ENCODE data around the gene TSC22D4. TPM values are rescaled to one million over a fixed set of nuclear protein-coding genes. Genes with fewer than 3 reads are reported as not detected.

TSC22D4 gene
- total RNA-seq, 1 donor from 2014 or later = 32.3 TPM

DNA sequence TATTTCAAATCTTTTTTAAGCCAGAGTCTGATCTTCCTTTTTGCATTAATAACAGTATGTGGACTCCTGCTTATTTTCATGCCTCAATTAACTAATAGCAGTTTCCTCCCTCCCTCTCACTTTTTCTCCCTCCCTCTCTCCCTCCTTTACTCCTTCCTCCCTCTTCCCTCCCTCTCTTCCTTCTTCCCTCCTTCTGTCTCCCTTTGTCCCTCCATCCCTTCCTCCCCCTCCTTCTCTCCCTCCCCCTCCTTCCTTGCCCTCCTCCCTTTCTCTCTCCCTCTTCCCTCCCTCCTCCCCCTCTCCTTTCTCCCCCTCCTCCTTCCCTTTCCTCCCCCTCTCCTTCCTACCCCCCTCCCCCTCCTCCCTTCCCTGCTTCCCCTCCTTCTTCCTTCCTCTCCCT lies 52.5 kb downstream of the TSC22D4 start:
- no peak for DNase-seq

DNA sequence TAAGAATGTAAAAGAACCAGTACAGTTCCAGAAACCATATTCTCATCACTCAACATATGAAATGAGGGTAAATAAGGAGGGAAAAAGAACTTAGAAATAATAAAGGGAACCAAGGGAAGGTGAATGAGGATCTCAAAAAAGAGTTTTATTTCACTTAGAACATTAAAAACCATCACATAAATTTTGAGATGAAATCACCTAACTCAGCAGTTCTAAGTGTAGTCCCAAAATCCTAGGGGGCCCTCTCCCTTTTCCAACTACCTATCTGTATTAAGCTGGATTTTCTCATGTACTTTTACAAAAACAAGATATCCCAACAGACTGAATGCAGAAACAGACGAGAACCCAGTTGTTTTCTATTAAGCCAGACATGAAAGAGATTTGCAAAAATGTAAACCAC lies 53.7 kb downstream of the TSC22D4 start:
- DNase-seq = no peak

DNA sequence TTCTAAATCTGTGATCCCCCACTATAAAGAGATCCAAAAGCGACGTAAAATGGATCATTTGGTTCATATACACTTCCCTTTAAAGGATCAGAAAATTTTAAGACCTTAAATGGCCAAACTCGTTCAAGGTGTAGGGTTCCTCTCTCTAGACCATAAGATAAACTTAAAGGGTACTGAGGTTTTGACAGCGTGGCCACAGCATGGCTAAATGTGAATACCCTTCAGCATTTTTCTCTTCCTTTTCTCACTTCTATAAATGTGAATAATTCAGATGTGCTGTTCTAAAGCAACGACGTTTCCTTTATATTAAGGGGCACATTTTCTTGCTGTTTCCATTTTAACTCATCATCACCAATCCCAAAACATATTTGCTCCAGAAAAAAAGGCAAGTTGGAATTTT lies 55.7 kb downstream of the TSC22D4 start:
- DNase-seq = no peak

DNA sequence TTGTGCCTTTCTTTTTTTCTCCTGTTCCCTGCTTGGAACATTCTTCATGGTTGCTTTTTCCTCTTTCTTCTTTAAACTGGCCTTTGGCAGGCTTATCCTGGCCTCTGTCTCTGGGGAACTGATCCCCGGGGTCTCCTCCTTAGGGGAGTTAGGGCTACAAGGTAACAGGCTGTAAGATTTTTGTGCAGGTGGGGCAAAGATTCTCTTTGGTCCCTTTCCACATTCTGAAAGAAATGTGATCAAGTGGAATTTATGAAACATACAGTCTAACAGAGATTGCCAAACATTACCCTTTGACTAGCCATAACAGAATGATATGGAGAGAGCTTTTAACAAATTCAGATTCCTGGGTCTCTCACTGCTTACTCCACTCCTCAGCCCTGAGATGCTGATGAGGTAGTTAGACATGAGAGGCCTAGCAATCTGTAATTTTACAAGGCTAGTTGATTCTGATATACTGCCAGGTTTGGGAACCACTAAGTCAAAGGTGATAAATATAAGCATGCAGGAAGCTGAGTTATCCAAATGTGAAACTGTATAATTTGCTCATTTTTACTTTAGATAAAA lies 59.3 kb downstream of the TSC22D4 start:
- no peak for DNase-seq

DNA sequence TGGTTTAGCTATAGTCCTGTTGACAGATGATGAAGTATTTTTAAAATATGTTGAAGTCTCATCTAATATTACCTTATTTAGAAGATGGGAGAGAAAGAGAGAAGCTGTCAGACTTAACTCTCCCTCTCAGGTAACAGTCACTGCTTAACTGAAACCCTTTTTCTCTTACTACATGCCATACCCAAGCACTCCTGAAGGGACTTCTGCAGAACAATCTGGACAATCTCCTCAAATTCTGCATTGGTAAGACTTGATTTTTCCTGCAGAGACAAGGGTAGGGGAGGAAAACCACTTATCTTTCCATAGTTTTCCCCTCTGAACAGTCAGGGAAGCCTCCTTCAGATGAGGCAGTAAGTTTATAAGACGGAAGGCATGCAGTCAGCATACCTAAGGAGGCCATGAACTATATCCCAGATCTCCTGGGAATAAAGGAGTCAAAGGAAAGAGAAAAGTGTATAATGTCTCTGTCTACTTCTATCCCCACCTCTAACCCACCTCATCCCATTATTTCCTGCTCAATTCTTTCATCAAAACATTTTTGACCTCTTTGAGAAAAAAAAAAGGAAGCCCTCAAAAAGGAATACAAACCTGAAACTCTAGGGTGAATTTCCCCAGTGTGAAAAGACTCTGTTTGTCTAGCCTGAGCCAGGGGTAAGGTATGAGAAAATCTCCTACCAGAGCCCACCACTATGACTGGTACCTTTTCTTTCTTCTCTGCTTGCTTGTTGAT lies 59.9 kb downstream of the TSC22D4 start:
- no peak for DNase-seq

Other genes with a start within 250 kb of the TSC22D4 start
- not detected in 2 replicates for gene SPDYE3, start 171.5 kb downstream of the TSC22D4 start, total RNA-seq
- 11.6 and 17.0 TPM in 2 replicates for gene PILRB, start 121.1 kb downstream of the TSC22D4 start, total RNA-seq
- gene PILRA, start 105.7 kb downstream of the TSC22D4 start, total RNA-seq = 0.68 TPM in 1 of 2 replicates, not detected in the other
- gene ZCWPW1, start 50.5 kb downstream of the TSC22D4 start, total RNA-seq = 0.51 and 0.98 TPM in 2 replicates
- gene MEPCE, start 49.4 kb downstream of the TSC22D4 start, total RNA-seq = 54.3 and 56.5 TPM in 2 replicates
- 19.3 and 28.1 TPM in 2 replicates for gene PPP1R35, start 42.7 kb downstream of the TSC22D4 start, total RNA-seq
- 0.34 and 0.93 TPM in 2 replicates for gene SPACDR, start 15.0 kb downstream of the TSC22D4 start, total RNA-seq
- gene NYAP1, start 4.7 kb upstream of the TSC22D4 start, total RNA-seq = 4.3 and 5.4 TPM in 2 replicates
- gene AGFG2, start 60.0 kb upstream of the TSC22D4 start, total RNA-seq = 49.5 and 62.2 TPM in 2 replicates
- not detected in 2 replicates for gene SAP25, start 94.7 kb upstream of the TSC22D4 start, total RNA-seq
- gene LRCH4, start 106.9 kb upstream of the TSC22D4 start, total RNA-seq = 12.1 and 20.3 TPM in 2 replicates
- gene FBXO24, start 107.1 kb upstream of the TSC22D4 start, total RNA-seq = 0.60 TPM in 1 of 2 replicates, not detected in the other
- 0.51 and 0.56 TPM in 2 replicates for gene PCOLCE, start 123.1 kb upstream of the TSC22D4 start, total RNA-seq
- 4.9 and 10.3 TPM in 2 replicates for gene MOSPD3, start 133.3 kb upstream of the TSC22D4 start, total RNA-seq
- 0.68 and 0.70 TPM in 2 replicates for gene TFR2, start 162.3 kb upstream of the TSC22D4 start, total RNA-seq
- gene ACTL6B, start 177.2 kb upstream of the TSC22D4 start, total RNA-seq = not detected in 2 replicates
- gene GNB2, start 194.5 kb upstream of the TSC22D4 start, total RNA-seq = 85.4 and 154 TPM in 2 replicates
- gene GIGYF1, start 215.0 kb upstream of the TSC22D4 start, total RNA-seq = 18.0 and 20.8 TPM in 2 replicates
- gene POP7, start 226.9 kb upstream of the TSC22D4 start, total RNA-seq = 28.1 and 34.2 TPM in 2 replicates
- not detected in 2 replicates for gene EPO, start 241.3 kb upstream of the TSC22D4 start, total RNA-seq